DMS79 (cell line): ENCODE results near the gene TRIM3.

ENCODE experiments used
- DNase-seq: peaks from one replicate; lab custom pipeline; 2025; lab: John Stamatoyannopoulos, UW

TRIM3 gene

DNA sequence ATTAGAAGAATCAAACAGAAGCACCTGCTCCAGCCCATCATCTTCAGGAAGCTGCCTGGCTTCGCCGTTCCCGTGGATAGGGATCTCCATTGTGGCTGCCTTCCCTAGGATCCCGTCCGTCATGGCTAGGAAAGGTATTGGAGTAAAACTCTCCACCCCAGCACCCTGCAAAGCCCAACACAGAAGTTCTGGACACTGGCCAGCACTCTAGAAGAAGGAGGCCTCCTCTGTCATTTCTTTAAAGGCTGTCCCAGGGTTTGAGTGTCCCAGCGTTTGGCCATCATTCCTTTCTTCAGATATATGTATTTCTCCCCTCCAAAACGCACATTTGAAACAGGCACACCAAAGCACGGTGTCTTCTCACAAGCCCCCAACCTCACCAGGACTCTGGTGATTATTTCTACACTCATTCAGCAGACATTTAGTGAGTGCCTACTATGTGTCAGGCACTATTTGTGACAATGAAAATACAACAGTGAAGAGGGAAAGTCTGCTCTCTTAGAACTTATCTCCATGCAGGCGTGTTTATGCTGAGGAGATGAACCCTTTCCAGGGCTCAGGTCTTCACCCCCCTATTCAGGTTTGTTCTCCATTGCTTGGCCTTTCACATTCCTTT lies 6.7 kb upstream of the TRIM3 start:
- DNase-seq = no peak

DNA sequence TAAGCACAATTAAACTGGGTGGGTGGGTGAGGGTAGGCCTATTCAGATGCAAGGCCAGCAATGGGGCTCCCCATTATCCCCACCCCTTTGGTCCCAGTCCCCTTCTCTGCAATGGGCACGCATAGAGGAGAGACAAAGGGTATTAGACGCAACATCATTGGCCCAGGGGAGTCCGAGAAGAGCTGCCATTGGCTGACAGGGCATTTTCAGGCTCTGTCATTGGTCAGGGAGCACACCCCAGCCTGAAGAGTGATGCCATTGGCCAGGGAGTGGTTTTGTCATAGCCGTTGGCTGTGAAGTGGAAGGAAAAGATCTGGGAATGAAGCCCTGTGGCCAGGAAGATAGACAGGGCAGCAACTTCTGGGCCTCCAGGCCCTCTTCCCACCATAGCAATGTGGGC lies 2.8 kb upstream of the TRIM3 start:
- DNase-seq = no peak

DNA sequence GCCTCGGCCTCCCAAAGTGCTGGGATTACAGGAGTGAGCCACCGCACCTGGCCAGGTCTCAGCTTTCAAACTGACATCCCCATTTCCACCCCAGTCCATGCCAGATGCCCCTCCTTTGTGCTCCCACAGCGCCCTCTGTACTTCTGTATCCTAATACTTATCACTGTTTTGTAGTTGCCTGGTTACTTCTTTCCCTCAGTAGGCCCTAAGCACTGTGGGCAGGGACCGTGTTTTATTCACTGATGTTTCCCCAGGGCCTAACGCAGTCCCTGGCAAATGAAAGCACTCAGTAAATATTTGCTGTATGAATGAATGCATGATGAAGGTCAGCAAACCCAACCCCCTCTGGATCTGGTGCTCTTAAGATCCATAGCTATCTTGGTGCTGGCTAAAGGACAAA lies 2.2 kb upstream of the TRIM3 start:
- DNase-seq = no peak

GRCh38 chr11:6474806-6475500 lies 1.2 kb upstream of the TRIM3 start:
- DNase-seq = no peak

GRCh38 chr11:6474413-6474792 lies 662 bp upstream of the TRIM3 start:
- no peak for DNase-seq

DNA sequence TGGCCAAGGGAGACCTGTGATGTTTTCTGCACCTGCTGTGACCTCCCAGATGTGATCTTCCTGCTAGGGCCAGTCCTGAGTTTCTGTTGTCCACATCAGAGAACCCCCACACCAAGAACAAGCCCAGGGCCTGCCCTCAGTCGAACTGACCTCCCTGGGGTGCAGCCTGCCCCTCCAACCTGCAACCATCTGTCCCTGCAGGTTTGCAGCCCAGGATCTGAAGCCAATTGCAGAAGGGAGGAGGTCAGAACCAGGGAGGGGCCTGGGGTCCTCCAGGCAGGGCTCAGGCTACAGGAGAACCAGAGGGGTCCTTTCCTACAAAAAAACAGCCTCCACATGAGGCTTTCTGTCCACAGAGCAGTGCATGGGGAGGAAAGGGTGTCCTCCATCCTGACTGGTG lies 807 bp downstream of the TRIM3 start:
- DNase-seq = no peak

GRCh38 chr11:6469599-6469998 lies 4.1 kb downstream of the TRIM3 start:
- DNase-seq = no peak

DNA sequence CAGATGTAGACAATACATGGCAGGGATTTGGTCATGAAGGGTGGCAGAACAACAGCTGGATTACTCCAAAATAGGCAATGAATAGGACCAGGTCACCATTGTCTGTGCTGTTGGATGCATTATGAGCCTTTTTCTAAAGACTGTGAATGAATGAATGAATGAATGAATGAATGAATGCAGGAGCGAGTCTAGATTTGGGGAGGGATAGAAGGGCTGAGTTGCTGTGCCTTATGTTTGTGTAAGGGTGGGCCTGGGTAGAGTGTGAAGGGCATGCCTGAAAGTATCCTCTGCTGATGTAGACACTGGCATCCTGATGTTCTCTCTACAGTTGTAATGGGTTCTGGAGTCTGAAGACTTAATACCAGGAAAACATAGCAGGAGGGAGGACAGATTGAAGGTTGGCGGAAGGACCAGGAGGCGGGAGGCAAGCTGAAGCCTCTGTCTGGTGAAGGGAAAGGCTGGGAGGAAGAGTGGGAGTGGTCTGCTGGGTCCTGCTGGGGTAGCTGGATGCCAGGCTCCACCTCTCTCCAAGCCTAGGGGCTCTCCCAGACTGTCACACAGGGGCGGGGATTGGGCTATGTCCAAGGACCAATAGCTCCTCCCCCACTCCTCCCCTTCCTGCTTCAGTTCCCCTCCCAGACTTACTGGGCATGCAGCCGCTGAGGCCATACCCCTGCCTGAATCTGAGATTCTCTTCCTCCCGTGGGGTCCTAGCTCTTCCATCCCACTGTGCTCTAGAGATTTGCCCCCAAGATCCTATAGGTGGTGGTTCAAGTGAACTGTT lies 4.8 kb downstream of the TRIM3 start:
- no peak for DNase-seq

GRCh38 chr11:6459099-6459450 lies 14.7 kb downstream of the TRIM3 start:
- DNase-seq = no peak

DNA sequence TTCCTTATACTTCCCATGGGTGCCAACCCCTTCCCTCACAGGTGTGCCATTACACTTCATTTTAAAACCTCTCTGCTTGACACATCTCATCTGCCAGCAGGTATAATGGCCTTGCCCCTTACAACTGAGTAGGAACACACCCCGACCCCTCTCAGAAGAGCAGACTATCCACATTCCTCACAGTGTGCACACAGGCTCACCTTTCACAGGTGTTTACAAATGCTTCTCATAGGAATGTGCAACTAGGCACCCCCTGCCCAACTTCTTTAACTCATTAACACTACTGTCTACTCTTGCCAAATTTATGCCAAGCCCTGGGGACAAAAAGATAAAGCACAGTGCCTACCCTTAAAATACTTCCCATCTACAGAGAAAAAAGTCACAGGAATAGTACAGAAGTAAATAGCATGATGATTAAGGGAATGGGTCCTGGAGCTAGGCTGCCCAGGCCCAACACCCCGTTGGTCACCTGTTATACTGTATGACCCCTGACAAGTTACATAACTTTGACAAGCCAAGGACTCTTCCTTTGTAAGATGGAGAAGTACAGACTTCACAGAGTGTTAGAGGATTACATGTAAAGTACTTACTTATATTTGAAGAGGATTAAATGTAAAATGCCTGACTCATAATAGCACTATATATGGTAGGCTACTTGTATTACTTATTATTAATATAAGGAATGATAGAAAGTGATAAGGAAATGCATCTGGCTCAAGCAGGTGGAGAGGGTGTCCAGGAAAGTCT lies 15.2 kb downstream of the TRIM3 start:
- DNase-seq = no peak

DNA sequence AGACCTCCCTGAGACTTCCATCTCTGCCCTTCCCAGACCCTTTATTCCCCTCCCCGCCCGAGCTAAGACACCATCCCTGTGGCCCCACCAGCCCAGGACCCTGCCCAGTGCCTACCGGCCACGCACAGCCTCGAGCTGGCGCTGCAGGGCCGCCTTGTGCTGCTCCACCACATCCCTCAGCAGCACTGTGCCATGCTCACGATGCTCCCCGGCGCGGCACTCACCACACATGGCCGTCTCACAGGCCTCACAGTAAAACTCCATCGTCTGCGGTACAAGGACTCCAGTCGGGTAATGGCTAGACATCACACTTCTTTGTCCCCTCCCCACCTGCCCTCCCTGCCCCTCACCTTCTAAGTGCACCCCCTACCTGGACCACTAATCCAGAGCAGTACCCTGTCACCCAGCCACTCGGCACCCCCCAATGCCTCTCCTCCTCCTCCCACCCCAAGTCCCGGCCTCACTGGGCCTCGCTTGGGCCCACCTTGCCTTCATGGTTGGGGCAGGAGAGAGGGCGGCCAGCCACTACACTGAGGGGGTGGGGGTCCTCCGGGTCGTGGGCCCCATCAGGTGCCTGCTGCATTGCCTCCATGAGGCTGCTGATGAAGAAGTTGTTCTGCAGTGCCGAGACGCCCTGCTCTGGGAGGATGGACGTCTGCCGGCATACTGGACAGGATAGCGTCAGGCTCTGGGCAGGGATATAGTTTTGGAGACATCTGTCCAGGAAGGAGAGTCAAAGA lies 16.0 kb downstream of the TRIM3 start:
- DNase-seq = no peak

GRCh38 chr11:6456361-6457073 lies 17.2 kb downstream of the TRIM3 start:
- no peak for DNase-seq

- no peak for DNase-seq
Observed at GRCh38 chr11:6455070-6455469, 18.7 kb downstream of the TRIM3 start.

GRCh38 chr11:6453152-6453551 lies 20.6 kb downstream of the TRIM3 start:
- no peak for DNase-seq

DNA sequence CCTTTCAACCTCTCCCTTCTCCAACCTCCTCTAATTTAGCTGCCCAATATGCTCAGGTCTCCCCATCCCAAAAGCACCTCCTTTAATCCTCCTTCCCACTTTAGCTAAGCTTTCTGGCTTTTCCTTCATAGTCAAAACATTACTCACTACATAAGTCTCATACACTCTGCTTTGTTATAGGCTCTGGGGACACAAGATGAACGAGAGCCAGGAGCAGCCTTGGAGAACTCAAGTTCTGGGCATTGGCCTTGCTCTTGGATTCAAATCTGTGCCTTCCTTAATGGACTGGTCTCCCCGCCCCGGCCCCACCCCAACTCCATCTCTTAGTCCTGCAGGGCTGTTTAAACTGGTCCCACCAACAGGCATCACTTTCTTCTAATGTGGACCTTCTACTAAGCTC lies 21.5 kb downstream of the TRIM3 start:
- no peak for DNase-seq

- no peak for DNase-seq
Observed at GRCh38 chr11:6448574-6448973, 25.2 kb downstream of the TRIM3 start.

- no peak for DNase-seq
Observed at GRCh38 chr11:6443269-6444003, 30.3 kb downstream of the TRIM3 start.

DNA sequence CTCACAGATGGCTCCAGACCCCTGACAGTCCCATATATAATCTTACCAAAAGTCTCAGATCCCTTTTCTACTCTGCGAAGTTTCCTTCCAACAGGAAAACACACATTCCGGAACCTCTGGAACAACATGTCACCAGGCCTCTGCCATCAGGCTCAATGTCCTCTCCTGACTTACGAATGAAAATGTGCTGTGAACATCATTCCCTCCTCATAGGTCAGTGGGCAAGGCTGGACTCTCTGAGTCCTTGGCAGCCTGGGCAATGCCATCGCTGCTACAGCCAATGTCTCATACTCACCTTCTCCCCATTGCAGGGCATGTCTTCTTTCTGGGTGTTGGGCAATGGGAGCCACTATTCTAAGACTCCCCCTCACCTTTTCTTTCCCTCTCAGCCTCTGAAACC lies 31.3 kb downstream of the TRIM3 start:
- DNase-seq = no peak

DNA sequence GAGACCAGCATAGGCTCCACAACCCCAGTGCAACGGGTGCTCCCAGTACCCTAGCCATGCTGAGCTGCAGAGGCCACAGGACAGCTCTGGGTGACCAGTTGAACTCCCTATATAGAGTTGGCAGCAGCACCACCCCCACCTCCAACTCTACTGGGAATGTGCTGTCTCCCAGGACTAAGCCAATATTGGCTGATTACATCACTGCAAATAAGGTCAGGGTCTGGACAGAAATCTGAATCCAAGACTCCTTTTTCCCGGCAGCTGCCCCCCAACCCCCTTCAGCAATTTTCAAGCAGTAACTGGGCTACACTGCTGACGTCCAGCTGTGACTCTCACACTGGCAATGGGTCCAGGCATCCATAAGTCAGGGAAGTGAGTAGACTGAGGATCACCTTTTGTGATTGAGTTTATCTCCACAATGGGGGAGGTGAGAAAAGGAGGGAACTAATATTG lies 32.8 kb downstream of the TRIM3 start, which contains the start of gene HPX:
HPX (minus strand) TSS at position 82 of the 453 bp plus-strand sequence; CDS start at position 58, 24 bp downstream.
- no peak for DNase-seq

DNA sequence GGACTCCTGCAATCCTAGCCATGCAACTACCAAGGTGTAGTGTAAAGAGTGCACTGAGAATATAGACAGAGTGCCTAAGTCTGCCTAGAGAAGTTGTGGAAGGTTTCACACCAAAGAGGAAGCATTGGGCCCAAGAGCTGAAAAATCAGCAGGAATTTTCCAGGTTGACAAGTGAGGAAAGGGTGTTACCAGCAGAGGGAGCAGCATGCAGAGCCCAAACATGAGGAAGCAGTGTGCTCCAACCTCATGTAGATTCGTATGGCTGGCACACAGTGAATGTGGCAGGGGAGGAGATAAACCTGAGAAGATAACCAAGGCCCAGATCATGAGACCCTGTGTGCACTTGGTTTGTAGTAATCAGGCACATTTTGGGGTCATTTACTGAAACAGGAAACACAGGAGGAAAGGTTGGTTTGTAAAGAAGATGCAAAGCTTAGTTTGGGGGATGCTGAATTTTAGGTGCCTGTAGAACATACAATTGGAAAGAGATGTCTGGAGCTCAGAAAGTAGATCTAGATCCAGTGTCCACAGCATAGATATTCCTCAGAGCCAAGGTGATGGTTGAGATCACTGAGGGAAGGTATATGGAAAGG lies 34.7 kb downstream of the TRIM3 start:
- DNase-seq = no peak
